ENCODE data around the gene FOXP4.

GRCh38 chr6:41630069-41630468, 83.9 kb downstream of the FOXP4 start:
- TF ChIP-seq CTCF (IDR thresholded peaks at IDR 0.05) (no peak), POLR2A (IDR thresholded peaks at IDR 0.05) (no peak), EP300 (IDR thresholded peaks at IDR 0.05) (no peak), POLR2AphosphoS5 (IDR thresholded peaks at IDR 0.05) (no peak)
